Measurements from ENCODE around the gene ELP4. TPM values are rescaled to one million over a fixed set of nuclear protein-coding genes. Genes with fewer than 3 reads are reported as not detected.
A peak's percentile ranks its signal among the peaks of the same experiment; 100 is the strongest.

The ELP4 gene
- total RNA-seq, 4 donors from 2014 or later = 8.8 to 23.6 (median 13.5) TPM

- ATAC-seq (no peak), DNase-seq (no peak)
- Histone ChIP-seq H3K4me1 (no peaks in the 10 kb centered on the region), H3K9me3 (no peaks in the 10 kb centered on the region), H3K27ac (no peak overlapping the region), H3K4me3 (no peak overlapping the region), H3K27me3 (no peaks in the 10 kb centered on the region), H3K36me3 (no peaks in the 10 kb centered on the region)
- in situ Hi-C loops (cut with MboI; ENCODE audit: low sequenced_read_pairs in 4 of 4) = loop anchor here in 1 of 4 donors (25.0 kb wide), 1 partner anchor 109 kb away; no protein-coding TSS in a partner anchor
- TF ChIP-seq CTCF (IDR thresholded peaks at IDR 0.05 in 4 of 5, conservative IDR thresholded peaks at IDR 0.05 in 1 of 5) = no peak
- TF ChIP-seq POLR2A (IDR thresholded peaks at IDR 0.05) = no peak
- intact Hi-C loops (cut with DNase I; ENCODE audit: low total_unique reads) = no loop called here
Observed at GRCh38 chr11:31628111-31628510, 118.5 kb downstream of the ELP4 start.

- TF ChIP-seq POLR2A (IDR thresholded peaks at IDR 0.05) = no peak
- in situ Hi-C loops (cut with MboI; ENCODE audit: low sequenced_read_pairs in 4 of 4) = loop anchor here in 1 of 4 donors (25.0 kb wide), 1 partner anchor 100 kb away; no protein-coding TSS in a partner anchor
- Histone ChIP-seq H3K4me1 (no peaks in the 10 kb centered on the region), H3K27me3 (no peaks in the 10 kb centered on the region), H3K9me3 (no peaks in the 10 kb centered on the region), H3K36me3 (peaks cover 0 to 5% of the 10 kb centered on the region in 2 donors), H3K4me3 (no peak overlapping the region), H3K27ac (no peak overlapping the region)
- DNase-seq (no peak), ATAC-seq (no peak)
- intact Hi-C loops (cut with DNase I; ENCODE audit: low total_unique reads) = no loop called here
Observed at GRCh38 chr11:31636983-31637382, 127.4 kb downstream of the ELP4 start.

- no peaks in the 10 kb centered on the region for H3K9me3 ChIP-seq
- H3K4me3 ChIP-seq = no peak overlapping the region
- no peaks in the 10 kb centered on the region for H3K27me3 ChIP-seq
- DNase-seq (no peak), ATAC-seq (no peak)
- H3K36me3 ChIP-seq = no peaks in the 10 kb centered on the region
- no peak overlapping the region for H3K27ac ChIP-seq
- intact Hi-C loops (cut with DNase I; ENCODE audit: low total_unique reads) (loop anchor here (5.0 kb wide), 3 partner anchors 157 to 232 kb away; partner anchors contain the start of gene PAX6), in situ Hi-C loops (cut with MboI; ENCODE audit: low sequenced_read_pairs in 4 of 4) (loop anchor here in 1 of 4 donors (25.0 kb wide), 1 partner anchor 97 kb away; no protein-coding TSS in a partner anchor)
- TF ChIP-seq CTCF (IDR thresholded peaks at IDR 0.05 in 4 of 5, conservative IDR thresholded peaks at IDR 0.05 in 1 of 5) (no peak), POLR2A (IDR thresholded peaks at IDR 0.05) (no peak)
- peaks cover 13 to 20% of the 10 kb centered on the region in 2 donors for H3K4me1 ChIP-seq
Observed at GRCh38 chr11:31640611-31641010, 131.0 kb downstream of the ELP4 start.

- in situ Hi-C loops (cut with MboI; ENCODE audit: low sequenced_read_pairs in 4 of 4) = loop anchor here in 1 of 4 donors (25.0 kb wide), 1 partner anchor 96 kb away; no protein-coding TSS in a partner anchor
- no peak for DNase-seq
- no peaks in the 10 kb centered on the region for H3K9me3 ChIP-seq
- no peak for ATAC-seq
- H3K27me3 ChIP-seq = no peaks in the 10 kb centered on the region
- TF ChIP-seq CTCF (IDR thresholded peaks at IDR 0.05 in 4 of 5, conservative IDR thresholded peaks at IDR 0.05 in 1 of 5) = peak in 3 of 5 experiments; percentile 21 to 54 (median 45)
- TF ChIP-seq POLR2A (IDR thresholded peaks at IDR 0.05) = no peak
- peaks cover 13 to 25% of the 10 kb centered on the region in 2 donors for H3K4me1 ChIP-seq
- H3K4me3 ChIP-seq = no peak overlapping the region
- no peaks in the 10 kb centered on the region for H3K36me3 ChIP-seq
- no peak overlapping the region for H3K27ac ChIP-seq
- intact Hi-C loops (cut with DNase I; ENCODE audit: low total_unique reads) = loop anchor here (5.0 kb wide), 3 partner anchors 156 to 231 kb away; partner anchors contain the start of gene PAX6
Observed at GRCh38 chr11:31641477-31642062, 132.0 kb downstream of the ELP4 start.

GRCh38 chr11:31643857-31644256 lies 134.3 kb downstream of the ELP4 start:
- H3K4me1 ChIP-seq = peaks cover 13 to 25% of the 10 kb centered on the region in 2 donors
- intact Hi-C loops (cut with DNase I; ENCODE audit: low total_unique reads) (loop anchor here (5.0 kb wide), 3 partner anchors 153 to 228 kb away; partner anchors contain the start of gene PAX6), in situ Hi-C loops (cut with MboI; ENCODE audit: low sequenced_read_pairs in 4 of 4) (loop anchor here in 1 of 4 donors (25.0 kb wide), 1 partner anchor 93 kb away; no protein-coding TSS in a partner anchor)
- H3K36me3 ChIP-seq = peaks cover 0 to 7% of the 10 kb centered on the region in 2 donors
- no peaks in the 10 kb centered on the region for H3K27me3 ChIP-seq
- H3K4me3 ChIP-seq = no peak overlapping the region
- ATAC-seq (no peak), DNase-seq (no peak)
- no peak overlapping the region for H3K27ac ChIP-seq
- no peaks in the 10 kb centered on the region for H3K9me3 ChIP-seq
- TF ChIP-seq CTCF (IDR thresholded peaks at IDR 0.05 in 4 of 5, conservative IDR thresholded peaks at IDR 0.05 in 1 of 5) (no peak), POLR2A (IDR thresholded peaks at IDR 0.05) (no peak)
